Measurements from ENCODE around the gene TTC39A.

Gene TTC39A

DNA sequence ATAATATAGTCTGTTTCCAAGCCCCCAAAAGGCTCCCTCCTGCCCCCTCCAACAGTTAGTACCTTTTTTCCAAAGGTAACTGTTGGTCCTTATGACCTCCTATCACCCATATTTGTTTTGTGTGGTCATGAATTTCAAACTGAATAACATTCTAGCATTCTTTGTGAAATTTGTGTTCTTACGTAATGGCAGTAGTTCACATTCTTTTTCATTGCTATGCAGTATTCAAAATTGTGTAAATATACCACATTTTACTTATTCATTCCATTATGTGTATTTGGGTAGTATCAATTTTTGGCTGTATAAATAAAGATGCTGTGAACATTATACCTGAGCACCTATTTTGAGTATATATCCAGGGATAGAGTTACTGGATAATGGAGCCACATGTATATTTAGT lies 80.9 kb downstream of the TTC39A start:
- DNase-seq = no peak
- H3K9me3 ChIP-seq (ENCODE audit: severe bottlenecking) = no peaks in the 10 kb centered on the region
- TF ChIP-seq, protein P1, sequence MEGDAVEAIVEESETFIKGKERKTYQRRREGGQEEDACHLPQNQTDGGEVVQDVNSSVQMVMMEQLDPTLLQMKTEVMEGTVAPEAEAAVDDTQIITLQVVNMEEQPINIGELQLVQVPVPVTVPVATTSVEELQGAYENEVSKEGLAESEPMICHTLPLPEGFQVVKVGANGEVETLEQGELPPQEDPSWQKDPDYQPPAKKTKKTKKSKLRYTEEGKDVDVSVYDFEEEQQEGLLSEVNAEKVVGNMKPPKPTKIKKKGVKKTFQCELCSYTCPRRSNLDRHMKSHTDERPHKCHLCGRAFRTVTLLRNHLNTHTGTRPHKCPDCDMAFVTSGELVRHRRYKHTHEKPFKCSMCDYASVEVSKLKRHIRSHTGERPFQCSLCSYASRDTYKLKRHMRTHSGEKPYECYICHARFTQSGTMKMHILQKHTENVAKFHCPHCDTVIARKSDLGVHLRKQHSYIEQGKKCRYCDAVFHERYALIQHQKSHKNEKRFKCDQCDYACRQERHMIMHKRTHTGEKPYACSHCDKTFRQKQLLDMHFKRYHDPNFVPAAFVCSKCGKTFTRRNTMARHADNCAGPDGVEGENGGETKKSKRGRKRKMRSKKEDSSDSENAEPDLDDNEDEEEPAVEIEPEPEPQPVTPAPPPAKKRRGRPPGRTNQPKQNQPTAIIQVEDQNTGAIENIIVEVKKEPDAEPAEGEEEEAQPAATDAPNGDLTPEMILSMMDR (IDR thresholded peaks at IDR 0.05; ENCODE audit: low read depth, low read length) = no peak
- no peak overlapping the region for H3K4me3 ChIP-seq (ENCODE audit: low read depth, low read length)
- H3K27ac ChIP-seq = no peak overlapping the region
- no peaks in the 10 kb centered on the region for H3K27me3 ChIP-seq (ENCODE audit: insufficient read depth, low read depth, severe bottlenecking)
- H3K36me3 ChIP-seq = peaks cover 18% of the 10 kb centered on the region

DNA sequence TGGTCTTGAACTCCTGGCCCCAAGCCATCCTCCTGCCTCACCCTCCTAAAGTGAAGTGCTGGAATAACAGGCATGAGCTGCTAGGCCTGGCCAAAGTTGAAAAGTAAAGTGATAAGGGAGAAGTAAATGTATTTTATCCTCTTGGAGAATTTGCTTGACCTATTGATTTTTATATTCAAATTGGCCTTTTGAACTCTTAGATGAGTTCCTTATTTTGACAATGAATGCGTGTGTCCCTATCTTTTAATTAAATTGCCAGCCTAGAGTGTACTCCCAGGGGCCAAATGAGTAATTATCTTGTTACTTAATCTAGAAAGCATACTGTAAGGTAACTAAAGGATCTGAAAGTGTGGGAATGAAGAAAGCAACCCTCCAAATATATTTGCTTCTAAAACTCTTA lies 82.9 kb downstream of the TTC39A start:
- TF ChIP-seq, protein P1 (IDR thresholded peaks at IDR 0.05; ENCODE audit: low read depth, low read length) = no peak
- H3K9me3 ChIP-seq (ENCODE audit: severe bottlenecking) = no peaks in the 10 kb centered on the region
- H3K27me3 ChIP-seq (ENCODE audit: insufficient read depth, low read depth, severe bottlenecking) = no peaks in the 10 kb centered on the region
- no peak overlapping the region for H3K4me3 ChIP-seq (ENCODE audit: low read depth, low read length)
- DNase-seq = no peak
- peaks cover 28% of the 10 kb centered on the region for H3K36me3 ChIP-seq
- no peak overlapping the region for H3K27ac ChIP-seq

DNA sequence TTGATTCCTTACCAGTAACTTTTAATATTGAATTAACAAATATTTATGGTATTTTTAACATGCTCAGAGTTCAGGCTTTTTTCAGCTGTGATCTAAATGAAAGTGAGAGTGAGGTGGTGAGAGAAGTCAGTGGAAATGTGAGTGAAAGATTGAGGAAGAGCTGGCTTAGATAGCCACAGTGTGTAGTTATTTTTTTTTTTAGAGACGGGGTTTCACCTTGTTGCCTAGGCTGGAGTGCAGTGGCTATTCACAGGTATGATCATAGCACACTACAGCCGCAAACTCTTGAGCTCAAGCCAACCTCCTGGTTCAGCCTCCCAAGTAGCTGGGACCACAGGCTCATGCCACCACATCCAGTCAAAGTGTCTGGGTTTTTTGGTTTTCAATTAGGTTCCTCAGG lies 83.3 kb downstream of the TTC39A start:
- Histone ChIP-seq H3K36me3 (peaks cover 28% of the 10 kb centered on the region), H3K4me3 (ENCODE audit: low read depth, low read length) (no peak overlapping the region), H3K27ac (no peak overlapping the region), H3K27me3 (ENCODE audit: insufficient read depth, low read depth, severe bottlenecking) (no peaks in the 10 kb centered on the region), H3K9me3 (ENCODE audit: severe bottlenecking) (no peaks in the 10 kb centered on the region)
- no peak for DNase-seq
- TF ChIP-seq, protein P1 (IDR thresholded peaks at IDR 0.05; ENCODE audit: low read depth, low read length) = no peak

DNA sequence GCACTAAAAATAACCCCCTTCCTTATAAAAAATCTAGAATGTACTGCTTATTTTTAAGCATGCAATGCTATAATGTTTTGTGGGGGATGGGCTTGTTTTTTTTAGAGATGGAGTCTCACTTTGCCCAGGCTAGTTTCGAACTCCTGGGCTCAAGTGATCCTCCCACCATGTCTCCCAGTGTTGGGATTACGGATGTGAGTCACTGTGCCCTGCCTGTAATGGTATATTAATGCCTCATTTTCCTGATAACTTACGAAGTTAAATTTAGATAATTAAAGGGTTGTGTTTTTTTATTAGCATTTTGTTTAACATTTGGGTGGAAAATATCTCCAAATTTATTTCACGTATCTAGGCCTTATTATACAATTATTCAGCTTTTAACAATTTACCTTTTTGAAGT lies 87.8 kb downstream of the TTC39A start:
- TF ChIP-seq, protein P1 (IDR thresholded peaks at IDR 0.05; ENCODE audit: low read depth, low read length) = no peak
- H3K4me3 ChIP-seq (ENCODE audit: low read depth, low read length) = no peak overlapping the region

DNA sequence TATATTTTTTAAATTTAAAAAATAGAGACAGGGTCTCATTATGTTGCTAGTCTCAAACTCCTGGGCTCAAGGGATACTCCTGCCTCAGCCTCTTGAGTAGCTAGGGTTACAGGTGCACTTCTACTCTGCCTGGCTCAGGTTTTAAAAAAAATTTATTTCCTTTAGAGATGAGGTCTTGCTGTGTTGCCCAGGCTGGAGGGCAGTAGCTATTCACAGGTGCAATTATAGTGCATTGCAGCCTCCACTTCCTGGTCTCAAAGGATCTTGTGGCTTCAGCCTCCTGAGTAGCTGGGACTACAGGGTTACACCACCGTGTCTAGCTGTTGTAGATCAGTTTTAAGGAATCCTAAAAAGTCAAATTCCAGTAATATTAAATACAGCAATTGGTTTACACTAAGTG lies 89.2 kb downstream of the TTC39A start:
- Histone ChIP-seq H3K4me3 (ENCODE audit: low read depth, low read length) (no peak overlapping the region), H3K36me3 (peaks cover 45% of the 10 kb centered on the region), H3K27ac (no peak overlapping the region), H3K9me3 (ENCODE audit: severe bottlenecking) (no peaks in the 10 kb centered on the region), H3K27me3 (ENCODE audit: insufficient read depth, low read depth, severe bottlenecking) (no peaks in the 10 kb centered on the region)
- TF ChIP-seq, protein P1 (IDR thresholded peaks at IDR 0.05; ENCODE audit: low read depth, low read length) = no peak
- DNase-seq = no peak

More for the DNA sequence above, 87.8 kb downstream of the TTC39A start:
- H3K36me3 ChIP-seq = peaks cover 46% of the 10 kb centered on the region
- no peak for DNase-seq
- H3K9me3 ChIP-seq (ENCODE audit: severe bottlenecking) = no peaks in the 10 kb centered on the region
- no peaks in the 10 kb centered on the region for H3K27me3 ChIP-seq (ENCODE audit: insufficient read depth, low read depth, severe bottlenecking)
- H3K27ac ChIP-seq = no peak overlapping the region

DNA sequence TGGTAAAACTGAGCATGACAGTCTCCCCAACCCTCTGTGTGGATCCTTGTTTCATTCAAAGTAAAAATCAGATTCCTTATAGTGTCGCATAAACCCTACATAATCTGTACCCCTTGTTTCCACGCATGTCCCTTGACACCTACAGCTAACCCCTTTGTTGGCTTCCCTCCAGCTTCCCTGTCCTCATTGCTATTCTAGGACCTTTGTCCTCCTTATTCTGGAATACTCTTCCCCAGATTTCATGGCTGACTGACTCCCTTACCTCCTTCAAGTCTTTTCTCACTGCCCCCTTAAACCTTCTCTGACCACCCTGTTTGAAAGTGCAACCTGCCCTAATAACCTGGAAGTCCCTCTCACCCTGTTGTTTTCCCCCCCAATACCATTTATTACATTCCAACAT lies 90.3 kb downstream of the TTC39A start:
- no peaks in the 10 kb centered on the region for H3K9me3 ChIP-seq (ENCODE audit: severe bottlenecking)
- H3K4me3 ChIP-seq (ENCODE audit: low read depth, low read length) = no peak overlapping the region
- TF ChIP-seq, protein P1 (IDR thresholded peaks at IDR 0.05; ENCODE audit: low read depth, low read length) = no peak
- H3K36me3 ChIP-seq = peaks cover 35% of the 10 kb centered on the region
- H3K27ac ChIP-seq = no peak overlapping the region
- DNase-seq = no peak
- no peaks in the 10 kb centered on the region for H3K27me3 ChIP-seq (ENCODE audit: insufficient read depth, low read depth, severe bottlenecking)

All from WERI-Rb-1 (cell line).